Activated CD8-positive, alpha-beta memory T cell treated with anti-CD3 and anti-CD28 coated beads, Interleukin-2, amount 10 ng/mL, durations not matched to agents 7 days and 5 days (primary cell): ENCODE data around the gene AKAP12. TPM values are rescaled to one million over a fixed set of nuclear protein-coding genes. Genes with fewer than 3 reads are reported as not detected.
"Not testable (repeated sequence)": the region's sequence is repeated elsewhere in the genome, so short reads cannot be mapped to it uniquely, and the experiment has no call there.

ENCODE experiments used
- ATAC-seq: fragments of 150-1000 bp; cut with Tn5 transposase; one replicate; pipeline ENCODE4 v1.10.0; 2021; ENCODE audit warnings: moderate library complexity
- CTCF ChIA-PET: fragments of 350-600 bp; sonication (Branson Sonifier 250); formaldehyde crosslinking; loops from one replicate; lab custom pipeline; 2021; ENCODE audit warnings: antibody characterized with exemption; lab: Charles Lee
- DNase-seq: peaks from one replicate; pipeline ENCODE4 v3.0.0-alpha.2; 2020
- H3K27ac Mint-ChIP-seq: one replicate; pipeline ENCODE4 v1.8.0; 2021; ENCODE audit warnings: mild to moderate bottlenecking, mixed read lengths
- H3K27me3 Mint-ChIP-seq: one replicate; pipeline ENCODE4 v1.8.0; 2021; ENCODE audit warnings: mixed read lengths
- H3K36me3 Mint-ChIP-seq: one replicate; pipeline ENCODE4 v1.8.0; 2021; ENCODE audit warnings: mild to moderate bottlenecking, mixed read lengths
- H3K4me1 Mint-ChIP-seq: one replicate; pipeline ENCODE4 v1.8.0; 2021; ENCODE audit warnings: mixed read lengths
- H3K4me3 Mint-ChIP-seq: one replicate; pipeline ENCODE4 v1.8.0; 2021; ENCODE audit warnings: mild to moderate bottlenecking, moderate library complexity, mixed read lengths
- H3K9me3 Mint-ChIP-seq: one replicate; pipeline ENCODE4 v1.8.0; 2022; ENCODE audit warnings: low read depth, mixed read lengths
- total RNA-seq, 2 experiments: library from RNA; stranded (reverse); gene quantifications; one replicate each; pipeline ENCODE4 v1.2.3, GENCODE V29; 2021

The AKAP12 gene
- total RNA-seq, 2 experiments from 2014 or later = 0.75 to 0.85 TPM

GRCh38 chr6:151375833-151376232 is 136.1 kb downstream of the AKAP12 start:
- H3K27ac Mint-ChIP-seq = peak overlapping the region; percentile 76
- H3K27me3 Mint-ChIP-seq = no peaks in the 10 kb centered on the region
- H3K9me3 Mint-ChIP-seq = no peaks in the 10 kb centered on the region
- no peak overlapping the region for H3K4me3 Mint-ChIP-seq
- CTCF ChIA-PET = interaction anchor here (1.2 to 4.4 kb wide), 2 partner anchors 13 to 14 kb away, joined by 4 to 19 read pairs; no protein-coding TSS in a partner anchor
- H3K4me1 Mint-ChIP-seq = peaks cover 75% of the 10 kb centered on the region
- ATAC-seq = no peak
- DNase-seq = no peak
- H3K36me3 Mint-ChIP-seq = peaks cover 21% of the 10 kb centered on the region

- no peak for ATAC-seq
- peaks cover 74% of the 10 kb centered on the region for H3K4me1 Mint-ChIP-seq
- H3K27me3 Mint-ChIP-seq = no peaks in the 10 kb centered on the region
- peaks cover 16% of the 10 kb centered on the region for H3K36me3 Mint-ChIP-seq
- peak overlapping the region; percentile 76 for H3K27ac Mint-ChIP-seq
- peak overlapping the region; percentile 35 for H3K4me3 Mint-ChIP-seq
- no peak for DNase-seq
- CTCF ChIA-PET = interaction anchor here (1.2 kb wide), 1 partner anchor 13 kb away, joined by 4 read pairs; no protein-coding TSS in a partner anchor
- no peaks in the 10 kb centered on the region for H3K9me3 Mint-ChIP-seq
Observed at GRCh38 chr6:151376440-151376839, 136.7 kb downstream of the AKAP12 start.

- ATAC-seq (no peak), DNase-seq (no peak)
- H3K27me3 Mint-ChIP-seq = no peaks in the 10 kb centered on the region
- CTCF ChIA-PET = interaction anchor here (0.6 to 1.2 kb wide), 2 partner anchors 13 to 1367 kb away, joined by 3 to 4 read pairs; no protein-coding TSS in a partner anchor
- peaks cover 12% of the 10 kb centered on the region for H3K36me3 Mint-ChIP-seq
- H3K9me3 Mint-ChIP-seq = no peaks in the 10 kb centered on the region
- H3K27ac Mint-ChIP-seq = no peak overlapping the region
- H3K4me1 Mint-ChIP-seq = peaks cover 72% of the 10 kb centered on the region
- H3K4me3 Mint-ChIP-seq = no peak overlapping the region
Observed at GRCh38 chr6:151377095-151377494, 137.3 kb downstream of the AKAP12 start.

GRCh38 chr6:151379933-151380847 is 140.4 kb downstream of the AKAP12 start:
- ATAC-seq (peak; percentile 79), DNase-seq (peak; percentile 65)
- no peaks in the 10 kb centered on the region for H3K9me3 Mint-ChIP-seq
- peak overlapping the region; percentile 80 for H3K4me3 Mint-ChIP-seq
- peaks cover 61% of the 10 kb centered on the region for H3K4me1 Mint-ChIP-seq
- CTCF ChIA-PET = interaction anchor here (1.4 kb wide), 1 partner anchor 10 kb away, joined by 11 read pairs; no protein-coding TSS in a partner anchor
- H3K27me3 Mint-ChIP-seq = no peaks in the 10 kb centered on the region
- peaks cover 13% of the 10 kb centered on the region for H3K36me3 Mint-ChIP-seq
- peak overlapping the region; percentile 95 for H3K27ac Mint-ChIP-seq

DNA sequence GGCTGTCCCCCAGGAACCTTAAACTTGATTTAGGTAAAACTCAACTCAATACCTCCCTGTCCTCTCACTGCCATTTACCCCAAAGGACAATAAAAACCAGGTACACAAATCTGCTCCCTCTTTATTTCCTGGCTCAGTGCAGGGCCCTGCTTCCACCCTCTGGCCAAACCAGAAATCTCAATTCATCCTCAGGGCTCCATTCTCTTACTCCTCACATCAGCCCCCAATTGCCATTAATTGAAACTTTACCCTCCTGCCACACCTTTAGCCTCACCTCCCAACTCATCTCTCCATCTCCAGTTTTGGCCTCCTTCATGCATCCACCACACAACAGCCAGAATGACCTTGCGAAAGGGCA is 141.1 kb downstream of the AKAP12 start:
- Mint-ChIP-seq H3K36me3 (peaks cover 14% of the 10 kb centered on the region), H3K9me3 (no peaks in the 10 kb centered on the region), H3K27ac (peak overlapping the region; percentile 95), H3K4me1 (peaks cover 61% of the 10 kb centered on the region), H3K27me3 (no peaks in the 10 kb centered on the region), H3K4me3 (peak overlapping the region; percentile 80)
- CTCF ChIA-PET = interaction anchor here (1.4 kb wide), 1 partner anchor 9 kb away, joined by 11 read pairs; no protein-coding TSS in a partner anchor
- DNase-seq (no peak), ATAC-seq (no peak)

- ATAC-seq (no peak), DNase-seq (no peak)
- Mint-ChIP-seq H3K9me3 (no peaks in the 10 kb centered on the region), H3K4me1 (peaks cover 58% of the 10 kb centered on the region), H3K36me3 (peaks cover 18% of the 10 kb centered on the region), H3K4me3 (peak overlapping the region; percentile 18), H3K27ac (peak overlapping the region; percentile 95), H3K27me3 (no peaks in the 10 kb centered on the region)
- CTCF ChIA-PET = no interaction called here
Observed at GRCh38 chr6:151381722-151382121, 142.0 kb downstream of the AKAP12 start.

DNA sequence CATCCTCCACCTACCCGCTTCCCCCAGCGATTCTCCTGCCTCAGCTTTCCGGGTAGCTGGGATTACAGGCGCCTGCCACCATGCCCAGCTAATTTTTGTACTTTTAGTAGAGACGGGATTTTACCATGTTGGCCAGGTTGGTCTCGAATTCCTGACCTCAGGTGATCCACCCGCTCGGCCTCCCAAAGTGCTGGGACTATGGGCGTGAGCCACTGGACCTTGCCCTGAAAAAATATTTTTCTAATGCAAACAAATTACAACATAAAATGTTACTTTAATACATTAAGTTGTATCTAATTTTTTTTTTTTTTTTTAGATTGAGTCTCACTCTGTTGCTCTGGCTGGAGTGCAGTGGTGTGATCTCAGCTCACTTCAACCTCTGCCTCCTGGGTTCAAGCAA is 142.9 kb downstream of the AKAP12 start:
- ATAC-seq, H3K4me3 Mint-ChIP-seq, H3K27ac Mint-ChIP-seq, H3K27me3 Mint-ChIP-seq, DNase-seq, CTCF ChIA-PET, H3K9me3 Mint-ChIP-seq: not testable (repeated sequence)
- H3K36me3 Mint-ChIP-seq = peaks cover 24% of the 10 kb centered on the region
- H3K4me1 Mint-ChIP-seq = peaks cover 59% of the 10 kb centered on the region

GRCh38 chr6:151384151-151384550 is 144.4 kb downstream of the AKAP12 start:
- peak overlapping the region; percentile 74 for H3K27ac Mint-ChIP-seq
- no peaks in the 10 kb centered on the region for H3K27me3 Mint-ChIP-seq
- H3K36me3 Mint-ChIP-seq = peaks cover 26% of the 10 kb centered on the region
- H3K4me1 Mint-ChIP-seq = peaks cover 56% of the 10 kb centered on the region
- peak overlapping the region; percentile 14 for H3K4me3 Mint-ChIP-seq
- ATAC-seq = no peak
- DNase-seq = no peak
- CTCF ChIA-PET = interaction anchor here (2.2 kb wide), 1 partner anchor 10 kb away, joined by 23 read pairs; no protein-coding TSS in a partner anchor
- no peaks in the 10 kb centered on the region for H3K9me3 Mint-ChIP-seq

GRCh38 chr6:151385177-151385576 is 145.4 kb downstream of the AKAP12 start:
- Mint-ChIP-seq H3K9me3 (no peaks in the 10 kb centered on the region), H3K27me3 (no peaks in the 10 kb centered on the region), H3K4me3 (peak overlapping the region; percentile 63), H3K36me3 (peaks cover 24% of the 10 kb centered on the region), H3K4me1 (peaks cover 52% of the 10 kb centered on the region), H3K27ac (peak overlapping the region; percentile 74)
- DNase-seq (no peak), ATAC-seq (no peak)
- CTCF ChIA-PET = interaction anchor here (0.8 to 2.2 kb wide), 3 partner anchors 11 to 494 kb away, joined by 3 to 23 read pairs (median 3); no protein-coding TSS in a partner anchor

DNA sequence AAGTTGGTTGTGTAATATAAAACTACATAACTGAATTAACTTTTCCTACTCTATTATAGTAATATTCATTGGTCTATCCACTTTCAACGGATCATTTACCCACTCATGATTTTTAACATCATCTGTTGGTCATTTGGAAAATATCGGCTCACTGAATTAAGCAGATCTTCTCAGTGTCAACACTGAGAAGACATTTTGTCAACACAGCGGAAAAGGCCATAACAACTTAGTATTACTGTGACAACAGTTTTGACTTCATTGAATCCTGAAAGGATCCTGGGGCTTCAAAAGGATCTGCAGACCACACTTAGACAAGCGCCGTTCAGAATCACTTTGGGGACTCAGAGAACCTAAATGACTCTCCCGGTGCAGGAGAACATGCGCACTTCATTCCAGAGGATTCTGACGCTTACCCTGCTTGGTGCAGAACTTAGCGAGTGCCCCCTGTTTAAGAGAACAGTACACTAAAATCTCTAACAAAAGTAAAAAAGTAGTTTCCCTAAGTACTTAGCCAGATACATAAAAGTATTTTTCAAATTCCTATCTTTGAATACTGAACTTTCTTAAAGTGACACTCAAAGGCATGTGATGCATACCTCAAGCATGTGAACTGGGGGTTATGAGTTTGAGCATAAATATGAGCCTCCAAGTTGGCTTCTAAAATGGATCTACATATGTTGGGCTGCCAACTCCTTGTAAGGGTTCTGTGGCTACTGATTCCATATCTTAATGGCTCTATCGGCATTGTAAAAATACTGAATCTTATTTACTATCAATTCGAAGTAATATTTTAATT is 147.6 kb downstream of the AKAP12 start:
- H3K36me3 Mint-ChIP-seq = peaks cover 25% of the 10 kb centered on the region
- ATAC-seq (no peak), DNase-seq (no peak)
- no peak overlapping the region for H3K4me3 Mint-ChIP-seq
- peak overlapping the region; percentile 68 for H3K27ac Mint-ChIP-seq
- peaks cover 41% of the 10 kb centered on the region for H3K4me1 Mint-ChIP-seq
- no peaks in the 10 kb centered on the region for H3K27me3 Mint-ChIP-seq
- CTCF ChIA-PET = interaction anchor here (0.5 to 2.8 kb wide), 2 partner anchors 14 to 30 kb away, joined by 3 to 19 read pairs; no protein-coding TSS in a partner anchor
- no peaks in the 10 kb centered on the region for H3K9me3 Mint-ChIP-seq

GRCh38 chr6:151388236-151388635 is 148.5 kb downstream of the AKAP12 start:
- no peaks in the 10 kb centered on the region for H3K27me3 Mint-ChIP-seq
- no peak for ATAC-seq
- no peak for DNase-seq
- no peaks in the 10 kb centered on the region for H3K9me3 Mint-ChIP-seq
- peaks cover 25% of the 10 kb centered on the region for H3K36me3 Mint-ChIP-seq
- H3K27ac Mint-ChIP-seq = peak overlapping the region; percentile 98
- CTCF ChIA-PET = interaction anchor here (2.8 kb wide), 1 partner anchor 15 kb away, joined by 19 read pairs; no protein-coding TSS in a partner anchor
- peaks cover 49% of the 10 kb centered on the region for H3K4me1 Mint-ChIP-seq
- H3K4me3 Mint-ChIP-seq = peak overlapping the region; percentile 85

DNA sequence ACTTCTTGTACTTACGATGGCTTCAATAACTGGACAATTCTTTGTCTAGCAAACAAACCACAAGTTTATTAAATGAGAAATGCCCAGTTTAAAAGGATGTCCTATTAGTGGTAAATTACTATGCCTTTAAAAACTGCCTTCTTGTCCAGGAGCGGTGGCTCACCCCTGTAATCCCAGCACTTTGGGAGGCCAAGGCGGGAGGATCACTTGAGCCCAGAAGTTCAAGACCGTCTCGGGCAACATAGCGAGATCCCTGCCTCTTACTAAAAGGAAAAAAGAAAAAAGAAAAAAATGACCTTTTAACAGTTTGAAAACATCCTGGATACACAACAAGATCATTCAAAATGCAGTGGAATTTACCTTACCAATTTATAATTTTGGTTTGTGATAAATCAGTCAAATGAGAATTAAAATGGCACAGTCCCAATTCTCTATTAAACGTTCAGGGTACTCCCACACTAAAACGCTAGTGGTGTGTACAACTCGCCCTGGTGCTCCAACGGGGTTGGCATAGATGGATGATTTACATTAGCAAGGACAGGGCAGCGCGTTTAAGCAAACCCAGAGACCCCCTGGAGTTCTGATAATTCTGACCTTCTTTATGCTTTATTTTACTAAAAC is 149.3 kb downstream of the AKAP12 start:
- H3K4me3 Mint-ChIP-seq = peak overlapping the region; percentile 85
- DNase-seq (no peak), ATAC-seq (no peak)
- CTCF ChIA-PET = interaction anchor here (1.2 to 2.8 kb wide), 6 partner anchors 9 to 64 kb away, joined by 3 to 19 read pairs (median 4); a partner anchor contains a TSS
- peak overlapping the region; percentile 98 for H3K27ac Mint-ChIP-seq
- no peaks in the 10 kb centered on the region for H3K27me3 Mint-ChIP-seq
- no peaks in the 10 kb centered on the region for H3K9me3 Mint-ChIP-seq
- H3K36me3 Mint-ChIP-seq = peaks cover 29% of the 10 kb centered on the region
- peaks cover 56% of the 10 kb centered on the region for H3K4me1 Mint-ChIP-seq
